Left forelimb (tissue), 1 donor: ENCODE measurements around the gene MED12L.

Experiments
- DNase-seq: peaks from one replicate; pipeline ENCODE4 v3.0.0-alpha.2; 2018; ENCODE audit warnings: low spot score

Gene MED12L

GRCh38 chr3:151182349-151183079 lies 97.0 kb downstream of the MED12L start:
- DNase-seq: no peak

DNA sequence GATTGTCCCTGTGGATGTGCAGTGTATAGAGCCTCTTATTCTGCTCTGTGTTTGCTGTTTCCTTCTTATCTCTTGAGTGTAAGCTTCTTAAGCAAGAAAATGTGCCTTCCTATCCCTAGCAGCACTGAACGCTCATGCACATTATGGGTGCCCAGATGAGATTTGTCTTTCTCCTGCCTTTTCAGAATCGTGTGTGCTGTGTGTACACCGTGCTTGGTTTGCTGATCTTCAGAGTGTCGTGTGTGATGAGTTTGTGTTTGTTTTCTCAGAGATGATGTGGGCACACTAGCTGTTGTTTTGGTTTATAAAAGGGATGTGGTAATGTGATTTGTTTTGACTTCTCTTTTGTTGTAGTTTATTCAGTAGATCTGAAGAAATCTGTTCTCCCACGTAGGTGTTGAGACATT lies 97.8 kb downstream of the MED12L start:
- DNase-seq: no peak

DNA sequence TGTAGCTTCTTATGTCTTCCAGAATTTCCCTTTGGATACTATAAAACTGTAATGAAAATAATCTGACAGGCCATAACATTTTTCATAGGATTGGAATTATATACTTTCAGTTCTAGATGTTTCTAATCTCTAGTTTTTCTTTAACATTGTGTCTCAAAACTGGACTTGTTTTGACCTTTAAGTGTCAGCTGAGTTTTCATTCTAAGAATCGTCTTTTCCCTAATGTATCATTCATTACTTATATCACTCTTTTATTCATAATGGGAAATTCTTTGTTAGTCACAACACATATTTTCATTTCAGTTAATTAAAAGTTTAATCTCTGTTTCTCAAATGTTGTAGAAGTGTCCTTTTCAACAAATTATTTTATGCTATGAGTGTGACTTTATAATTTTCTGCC lies 105.6 kb downstream of the MED12L start:
- no peak for DNase-seq

DNA sequence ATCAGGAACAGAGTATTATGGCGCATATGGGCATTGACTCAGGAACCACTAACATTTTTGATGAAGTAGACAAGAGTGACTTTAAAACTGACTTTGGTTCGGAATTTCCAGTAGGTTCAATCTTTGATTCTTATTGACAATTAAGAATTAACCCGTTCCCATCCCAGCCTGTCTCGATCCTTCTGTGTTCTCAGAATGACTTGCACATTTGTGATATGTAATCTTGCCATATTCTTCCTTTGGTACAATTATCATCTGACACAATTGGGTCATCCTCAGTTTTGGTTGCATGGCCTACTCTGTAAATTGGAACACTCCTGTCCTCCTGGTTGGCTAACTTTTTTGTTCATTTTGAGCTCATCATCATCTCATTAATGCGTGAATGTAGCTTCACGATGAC lies 107.1 kb downstream of the MED12L start:
- no peak for DNase-seq

- DNase-seq: no peak
These were observed 110.4 kb downstream of the MED12L start for GRCh38 chr3:151195826-151196225.

DNA sequence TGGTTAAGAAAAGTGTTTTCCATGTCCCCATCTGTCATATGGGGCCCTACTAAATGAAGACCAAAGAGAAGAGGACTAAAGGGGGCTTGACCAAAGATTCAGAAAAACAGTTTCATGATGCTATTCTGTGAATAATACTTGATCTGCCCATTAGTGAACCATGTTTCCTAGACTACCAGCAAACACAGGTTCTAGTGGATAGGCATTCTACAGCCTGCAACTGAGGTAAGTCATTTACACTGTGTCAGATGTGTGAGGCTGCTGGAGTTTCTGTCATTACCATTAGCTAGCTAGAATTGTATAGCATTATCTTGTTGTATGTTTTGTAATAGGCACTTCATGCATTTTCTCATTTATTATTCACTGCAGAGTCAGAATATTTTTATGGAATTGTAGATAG lies 111.0 kb downstream of the MED12L start:
- no peak for DNase-seq

- no peak for DNase-seq
These were observed 111.8 kb downstream of the MED12L start for GRCh38 chr3:151197228-151197627.

- no peak for DNase-seq
These were observed 112.7 kb downstream of the MED12L start for GRCh38 chr3:151197981-151198767.

GRCh38 chr3:151198849-151199248 lies 113.4 kb downstream of the MED12L start:
- DNase-seq: no peak

- DNase-seq: no peak
These were observed 114.3 kb downstream of the MED12L start for GRCh38 chr3:151199554-151200438.

- no peak for DNase-seq
These were observed 115.1 kb downstream of the MED12L start for GRCh38 chr3:151200586-151200985.

GRCh38 chr3:151201051-151201730 lies 115.7 kb downstream of the MED12L start:
- DNase-seq: no peak

GRCh38 chr3:151203051-151203420 lies 117.6 kb downstream of the MED12L start, which contains the start of gene GPR171:
GPR171 (minus strand) TSS chr3:151203216; CDS start chr3:151199386, 3,830 bp downstream.
- DNase-seq: no peak

GRCh38 chr3:151204530-151205402 lies 119.3 kb downstream of the MED12L start:
- no peak for DNase-seq

DNA sequence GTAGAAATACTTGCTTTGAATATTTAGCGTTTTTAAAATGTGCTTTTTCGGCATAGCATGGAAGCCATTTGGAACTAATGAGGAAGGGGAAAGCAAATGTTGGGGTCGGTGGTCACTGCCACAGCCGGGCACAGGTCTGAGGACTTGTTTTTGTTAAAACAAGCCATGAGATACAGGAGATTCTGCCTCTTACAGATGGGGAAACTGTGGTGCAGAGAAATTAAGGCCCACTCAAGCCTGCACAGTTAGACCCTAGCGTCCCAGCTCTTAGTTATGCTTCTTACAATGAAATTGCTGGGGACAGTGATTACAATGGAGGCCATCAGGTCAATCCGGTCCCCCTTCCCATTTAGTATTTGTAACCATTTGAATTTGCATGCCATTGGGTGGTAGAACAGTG lies 120.0 kb downstream of the MED12L start:
- no peak for DNase-seq

- no peak for DNase-seq
These were observed 120.7 kb downstream of the MED12L start for GRCh38 chr3:151206201-151206600.

DNA sequence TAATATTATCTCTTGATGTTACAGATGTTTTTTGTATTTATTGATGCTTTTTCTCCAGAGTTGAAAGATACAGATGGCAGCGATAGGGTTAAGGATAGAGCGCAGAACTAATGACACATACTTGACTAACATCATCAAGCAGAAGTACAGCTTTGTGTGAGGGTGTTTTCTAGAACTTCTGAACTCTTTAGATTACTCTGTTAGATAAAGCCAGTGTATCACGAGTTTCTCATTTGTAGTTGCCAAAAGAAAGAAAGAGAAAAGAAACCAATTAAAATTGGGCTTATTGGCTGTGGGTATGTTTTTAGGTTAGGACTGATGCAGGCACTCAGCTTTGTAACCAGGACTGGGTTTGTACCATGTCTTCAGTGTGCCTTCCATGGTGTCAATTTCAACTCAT lies 124.2 kb downstream of the MED12L start:
- no peak for DNase-seq

DNA sequence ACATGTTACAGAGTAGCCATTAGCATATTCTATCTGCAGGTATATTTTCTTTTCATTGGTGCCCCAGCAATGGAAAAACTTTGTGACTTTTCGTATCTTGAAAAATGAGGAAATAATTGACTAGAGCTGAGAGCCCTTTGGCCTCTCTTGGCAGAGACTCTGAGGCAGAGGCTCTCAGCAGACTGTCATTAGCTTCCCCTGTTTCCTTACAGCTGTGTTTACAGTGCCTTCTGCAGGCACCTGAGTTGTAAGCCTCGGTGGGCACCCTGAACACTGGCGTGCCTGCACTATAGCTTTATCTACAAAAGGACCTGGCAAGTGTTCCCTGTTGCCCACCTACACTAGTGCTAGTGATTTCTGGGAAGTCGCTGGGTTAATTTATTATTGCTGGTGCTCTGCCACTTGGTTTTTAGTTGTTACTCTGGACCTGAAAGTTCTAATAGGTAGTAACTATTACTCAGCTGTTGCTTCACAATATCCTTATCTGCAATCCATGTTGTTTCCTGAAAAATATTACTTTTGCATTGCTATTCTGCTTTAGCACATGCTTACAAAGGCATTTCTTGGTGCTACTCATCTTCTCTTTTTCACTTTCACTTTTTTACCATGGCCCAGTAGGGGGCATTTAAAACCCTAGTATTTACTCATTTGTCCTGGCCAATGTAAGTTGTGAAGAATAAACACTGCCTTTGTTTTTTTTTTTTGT lies 125.4 kb downstream of the MED12L start:
- DNase-seq: no peak

GRCh38 chr3:151213151-151213550 lies 127.7 kb downstream of the MED12L start:
- no peak for DNase-seq

GRCh38 chr3:151213881-151214280 lies 128.4 kb downstream of the MED12L start:
- no peak for DNase-seq
